Measurements from ENCODE around the gene PKP2.
"Not testable (repeated sequence)": the region's sequence is repeated elsewhere in the genome, so short reads cannot be mapped to it uniquely, and the experiment has no call there.

The PKP2 gene

GRCh38 chr12:32895688-32896431 is 717 bp downstream of the PKP2 start:
- no peak for DNase-seq

DNA sequence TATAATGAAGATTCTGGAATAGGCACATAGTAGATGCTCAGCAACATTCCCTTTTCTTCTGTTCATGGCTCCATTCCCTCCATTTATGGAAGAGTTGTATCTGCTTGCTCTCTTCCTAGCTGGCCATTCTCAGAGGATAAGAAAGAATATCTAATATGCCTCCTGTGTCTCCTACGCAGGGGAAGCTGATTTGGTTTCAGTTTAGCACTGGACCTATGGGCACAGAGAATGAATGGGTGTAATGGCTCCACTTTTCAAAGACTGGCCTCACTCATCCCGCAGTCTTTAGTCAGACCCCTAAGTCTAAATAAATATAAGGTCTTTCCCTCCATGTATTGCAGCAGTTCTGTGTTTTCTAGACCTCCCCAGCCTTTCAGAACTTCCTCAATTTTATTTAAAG is 2.0 kb downstream of the PKP2 start:
- DNase-seq, result no peak

DNA sequence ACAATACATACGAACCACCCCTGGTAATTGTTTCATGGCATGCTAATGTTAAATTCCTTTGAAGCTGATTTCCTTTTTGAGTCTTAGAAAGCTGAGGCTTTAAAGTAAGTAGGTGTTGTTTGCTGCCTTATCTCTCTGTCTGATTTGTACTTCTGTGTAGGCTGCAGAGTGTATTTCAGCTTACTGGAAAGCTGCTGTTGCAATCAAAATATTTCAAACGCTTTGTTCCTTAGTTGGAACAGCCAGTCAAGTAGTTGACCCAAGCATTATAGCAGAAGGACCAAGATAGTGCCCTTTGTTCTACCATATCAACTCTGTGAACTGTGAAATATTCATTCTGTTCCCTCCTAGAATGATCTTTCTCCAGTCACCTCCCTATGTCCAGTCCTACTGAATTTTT is 3.1 kb downstream of the PKP2 start:
- DNase-seq, result no peak

- no peak for DNase-seq
Observed at GRCh38 chr12:32893043-32893442, 3.5 kb downstream of the PKP2 start.

DNA sequence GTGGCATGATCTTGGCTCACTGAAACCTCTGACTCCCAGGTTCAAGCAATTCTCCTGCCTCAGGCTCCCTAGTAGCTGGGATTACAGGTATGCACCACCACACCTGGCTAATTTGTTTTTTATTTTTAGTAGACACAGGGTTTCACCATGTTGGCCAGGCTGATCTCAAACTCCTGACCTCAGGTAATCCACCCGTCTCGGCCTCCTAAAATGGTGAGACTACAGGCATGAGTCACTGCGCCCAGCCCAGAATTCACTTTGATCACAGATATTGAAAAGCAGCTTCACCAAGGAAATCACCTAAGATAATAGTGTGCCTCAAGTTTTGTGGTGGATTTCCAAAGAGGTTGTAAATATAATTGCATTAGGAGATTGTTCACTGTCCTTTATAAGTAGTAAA is 4.2 kb downstream of the PKP2 start:
- not testable (repeated sequence) for DNase-seq

GRCh38 chr12:32891956-32892355 is 4.6 kb downstream of the PKP2 start:
- DNase-seq, result no peak

GRCh38 chr12:32891526-32891925 is 5.1 kb downstream of the PKP2 start:
- no peak for DNase-seq

DNA sequence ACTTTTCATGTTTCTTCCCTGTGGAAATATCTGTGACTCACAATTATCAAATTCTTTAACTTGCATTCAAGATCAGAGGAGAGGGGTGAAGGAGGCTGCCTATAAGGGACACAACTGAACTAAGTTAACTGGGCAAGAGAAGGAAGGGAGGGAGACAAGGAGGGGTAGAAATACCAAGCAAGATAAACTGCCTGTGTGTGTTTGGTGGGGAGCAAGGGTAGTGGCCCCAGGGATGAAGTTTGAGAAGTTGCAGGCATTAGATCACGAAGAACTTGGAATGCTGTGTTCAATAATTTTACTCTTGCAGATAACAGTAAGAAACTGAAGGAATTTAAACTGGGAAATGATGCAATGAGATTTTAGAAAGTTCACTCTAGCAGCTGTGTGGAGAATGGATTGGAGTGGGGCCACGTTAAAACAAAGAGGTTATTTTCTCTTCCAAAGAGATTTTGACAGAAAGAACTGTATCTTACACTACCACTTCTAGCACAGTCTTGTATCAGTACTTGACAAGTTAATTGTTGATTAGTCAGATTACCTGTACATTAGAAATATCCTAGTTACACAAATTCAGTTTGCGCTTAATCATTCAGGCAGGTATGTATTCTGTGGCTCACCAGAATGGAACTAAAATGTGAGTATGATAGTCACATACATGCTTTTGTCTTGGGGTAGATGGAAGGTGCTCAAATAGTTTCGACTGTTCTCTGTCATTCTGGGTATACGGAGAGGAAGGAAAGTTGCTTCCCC is 7.4 kb downstream of the PKP2 start:
- DNase-seq, result no peak

DNA sequence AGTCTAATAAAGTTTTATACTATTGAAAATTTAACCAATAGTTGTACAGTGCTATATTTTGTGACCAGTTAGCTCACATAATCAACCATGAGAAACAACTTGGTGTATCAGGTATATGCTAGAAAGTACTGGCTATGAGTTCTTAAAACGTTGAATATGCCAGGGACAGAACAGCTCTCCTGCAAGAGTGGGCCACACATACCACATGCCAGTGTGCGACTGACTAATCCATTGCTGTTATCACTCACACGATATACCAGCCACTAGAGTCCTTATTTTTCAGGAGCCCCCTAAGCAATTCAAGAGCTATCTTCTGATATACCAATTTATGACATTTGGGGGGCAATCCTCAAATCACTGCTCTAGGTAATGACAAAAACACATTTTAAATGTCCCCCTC is 9.5 kb downstream of the PKP2 start:
- DNase-seq, result no peak

- DNase-seq, result no peak
Observed at GRCh38 chr12:32885831-32886230, 10.7 kb downstream of the PKP2 start.

GRCh38 chr12:32884962-32885361 is 11.6 kb downstream of the PKP2 start:
- no peak for DNase-seq

DNA sequence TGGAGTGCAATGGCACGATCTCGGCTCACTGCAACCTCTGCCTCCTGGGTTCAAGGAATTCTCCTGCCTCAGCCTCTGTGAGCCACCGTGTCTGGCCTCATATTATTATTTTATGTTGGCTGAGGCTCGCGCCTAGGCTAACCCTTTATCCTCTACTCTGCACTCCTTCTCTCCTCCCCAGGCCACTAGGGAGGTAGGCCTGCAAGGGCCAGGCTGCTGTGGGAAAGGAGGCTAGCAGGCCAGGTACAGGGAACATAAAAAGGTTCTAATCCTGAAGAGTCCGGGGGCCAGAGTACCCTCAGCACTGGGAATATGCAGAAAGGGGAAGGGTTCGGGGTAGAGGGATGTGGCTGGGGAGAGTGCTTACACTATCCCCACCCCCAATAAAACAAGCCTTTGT is 14.9 kb downstream of the PKP2 start:
- no peak for DNase-seq

DNA sequence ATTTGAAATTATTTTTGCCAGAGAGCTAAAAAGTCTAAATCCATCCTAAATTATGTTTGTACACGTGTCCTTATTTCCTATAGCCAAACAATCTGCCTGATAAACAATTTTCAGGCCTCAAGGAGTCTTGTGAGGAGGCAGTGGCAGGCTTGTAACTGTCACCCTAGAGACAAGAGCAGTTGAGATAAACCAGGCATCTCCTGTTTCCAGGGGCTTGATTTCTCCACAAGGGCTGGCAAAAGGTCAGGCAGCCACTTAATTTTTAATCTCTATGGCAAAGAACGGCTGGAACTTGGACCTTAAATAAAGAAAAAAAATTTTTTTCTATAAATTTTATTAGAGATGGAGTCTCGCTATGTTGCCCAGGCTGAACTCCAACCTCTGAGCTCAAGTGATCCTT is 15.5 kb downstream of the PKP2 start:
- DNase-seq, result no peak

- DNase-seq, result not testable (repeated sequence)
Observed at GRCh38 chr12:32879066-32879465, 17.5 kb downstream of the PKP2 start.

GRCh38 chr12:32877601-32878459 is 18.7 kb downstream of the PKP2 start:
- DNase-seq, result no peak

GRCh38 chr12:32876004-32876403 is 20.6 kb downstream of the PKP2 start:
- no peak for DNase-seq

- no peak for DNase-seq
Observed at GRCh38 chr12:32874975-32875374, 21.6 kb downstream of the PKP2 start.

DNA sequence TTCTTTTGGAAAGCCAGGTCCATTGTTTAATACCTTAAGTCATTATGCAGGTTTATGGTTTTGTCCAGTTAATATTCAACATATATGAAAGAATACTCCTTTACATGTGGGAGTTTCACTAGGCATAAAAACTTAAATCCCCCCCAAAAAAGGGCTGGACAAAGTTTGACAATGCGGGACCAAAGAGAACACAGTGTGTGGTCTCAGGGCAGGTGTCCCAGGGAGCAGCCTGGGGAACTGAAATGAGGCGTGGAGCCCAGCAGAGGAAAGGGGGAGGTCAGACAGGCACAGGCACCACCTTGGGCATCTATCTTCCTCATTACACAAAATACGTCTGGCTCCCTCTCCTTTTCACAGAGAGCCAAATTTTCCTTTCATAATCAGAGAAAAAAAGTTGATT is 22.5 kb downstream of the PKP2 start:
- DNase-seq, result no peak

GRCh38 chr12:32872416-32872815 is 24.2 kb downstream of the PKP2 start:
- not testable (repeated sequence) for DNase-seq

- DNase-seq, result no peak
Observed at GRCh38 chr12:32870716-32871115, 25.9 kb downstream of the PKP2 start.

DNA sequence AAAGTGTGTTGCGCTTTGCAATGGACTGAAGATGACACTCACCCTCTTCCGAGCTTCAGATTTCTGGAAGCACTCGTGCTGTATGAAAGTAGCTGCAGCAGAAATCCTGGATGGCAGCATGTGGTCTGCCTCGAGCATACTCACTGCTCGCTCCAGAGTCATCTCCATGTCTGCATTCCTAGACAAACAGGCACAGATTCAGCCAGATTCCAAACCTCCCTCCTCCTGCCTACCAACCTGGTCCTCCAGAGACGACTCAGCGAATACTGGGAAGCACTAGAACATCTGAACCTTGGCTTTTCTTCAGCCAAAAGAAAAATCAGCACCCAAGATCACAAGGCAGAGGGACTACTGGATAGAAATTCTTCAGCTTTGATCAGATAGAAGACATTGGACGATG is 27.7 kb downstream of the PKP2 start:
- DNase-seq, result no peak

DNA sequence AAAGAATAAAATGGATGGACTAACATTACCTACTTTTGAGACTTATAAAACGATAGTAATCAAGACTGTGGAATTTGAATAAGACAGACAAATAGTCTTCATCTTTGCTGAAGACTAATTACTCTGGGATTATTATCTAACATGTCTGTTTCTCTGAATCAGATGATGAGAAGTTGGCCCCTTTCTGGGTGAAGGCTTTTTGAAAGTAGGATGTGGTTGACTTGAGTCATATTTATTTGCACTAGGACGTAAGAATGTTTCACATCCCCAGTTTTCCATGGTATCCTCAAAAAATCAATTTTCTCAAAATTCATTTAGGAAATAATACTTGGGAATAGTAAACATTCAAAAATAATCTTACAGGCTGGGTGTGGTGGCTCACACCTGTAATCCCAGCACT is 31.8 kb downstream of the PKP2 start:
- DNase-seq, result no peak

DNA sequence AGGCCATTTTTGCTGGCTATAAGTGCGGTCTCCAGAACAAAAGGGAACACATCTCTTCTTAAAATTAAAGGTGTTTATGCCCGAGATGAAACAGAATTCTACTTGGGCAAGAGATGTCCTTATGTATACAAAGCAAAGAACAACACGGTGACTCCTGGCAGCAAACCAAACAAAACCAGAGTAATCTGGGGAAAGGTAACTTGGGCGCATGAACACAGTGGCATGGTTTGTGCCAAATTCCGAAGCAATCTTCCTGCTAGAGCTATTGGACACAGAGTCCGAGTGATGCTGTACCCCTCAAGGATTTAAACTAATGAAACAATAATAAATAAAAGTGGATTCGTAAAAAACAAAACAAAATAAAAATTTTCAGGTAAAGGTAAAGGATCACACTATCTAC is 33.4 kb downstream of the PKP2 start:
- no peak for DNase-seq

DNA sequence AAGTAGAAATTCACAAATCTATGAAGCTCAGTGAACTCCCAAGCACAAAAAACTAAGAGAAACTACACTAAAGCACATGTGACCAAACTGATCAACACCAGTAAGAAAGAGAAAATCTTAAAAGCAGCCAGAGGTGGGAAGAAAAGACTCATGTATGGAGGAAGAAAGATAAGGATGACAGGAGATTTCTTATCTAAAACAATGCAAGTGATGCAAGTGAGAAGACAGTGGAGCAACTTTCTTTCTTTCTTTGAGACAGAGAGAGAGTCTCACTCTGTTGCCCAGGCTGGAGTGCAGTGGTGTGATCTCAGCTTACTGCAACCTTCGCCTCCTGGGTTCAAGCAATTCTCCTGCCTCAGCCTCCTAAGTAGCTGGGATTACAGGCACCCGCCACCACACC is 34.9 kb downstream of the PKP2 start:
- not testable (repeated sequence) for DNase-seq

Data from CD4-positive, alpha-beta T cell treated with Interleukin-17A for 4 hours (primary cell).